H1 (cell line): ENCODE results near the gene LAMA4. TPM values are rescaled to one million over a fixed set of nuclear protein-coding genes. Genes with fewer than 3 reads are reported as not detected.

ENCODE experiments used
- CTCF ChIA-PET: fragments of 300-600 bp; sonication (Branson Sonifier 250); formaldehyde crosslinking; loops from one replicate; lab custom pipeline; 2021; ENCODE audit not compliant: partially characterized antibody; lab: Charles Lee
- POLR2A ChIA-PET: fragments of 300-600 bp; sonication (Branson Sonifier 250); formaldehyde crosslinking; loops from one replicate; lab custom pipeline; 2021; ENCODE audit warnings: inconsistent platforms; ENCODE audit not compliant: partially characterized antibody; lab: Charles Lee
- DNase-seq, 2 experiments: peaks; one replicate each; pipeline versions ENCODE4 v3.0.0 to v3.0.0-alpha.2; 2010 to 2022; ENCODE audit warnings: low spot score in 2 of 2, low read depth in 1 of 2, mixed read lengths in 1 of 2
- FAIRE-seq: peaks from 2 replicates; lab custom pipeline; 2011; peaks lifted over from hg19 to GRCh38; lab: Jason Lieb, UNC
- H2AFZ ChIP-seq: 2 replicates; pipeline ENCODE4 v1.8.1; 2012; ENCODE audit warnings: low read length, inconsistent platforms
- H2AK5ac ChIP-seq: 2 replicates; pipeline ENCODE4 v1.6.1; 2013; ENCODE audit warnings: low read depth, low read length
- H2BK120ac ChIP-seq: replicated peaks from 2 replicates; pipeline ENCODE3; 2013; ENCODE audit warnings: low read depth, low read length, inconsistent platforms
- H2BK12ac ChIP-seq: 2 replicates; pipeline ENCODE4 v1.6.1; 2013; ENCODE audit warnings: low read depth, low read length
- H2BK15ac ChIP-seq: 2 replicates; pipeline ENCODE4 v1.6.1; 2013; ENCODE audit warnings: low read length
- H2BK20ac ChIP-seq: 2 replicates; pipeline ENCODE4 v1.6.1; 2013; ENCODE audit warnings: low read length
- H2BK5ac ChIP-seq: 2 replicates; pipeline ENCODE4 v1.6.1; 2013; ENCODE audit warnings: low read depth, low read length
- H3K14ac ChIP-seq: 2 replicates; pipeline ENCODE4 v1.6.1; 2013; ENCODE audit warnings: inconsistent platforms; ENCODE audit not compliant: insufficient read length
- H3K18ac ChIP-seq: 2 replicates; pipeline ENCODE4 v1.6.1; 2013; ENCODE audit warnings: low read length; ENCODE audit errors: extremely low read depth
- H3K23ac ChIP-seq: 2 replicates; pipeline ENCODE4 v1.6.1; 2013; ENCODE audit warnings: inconsistent platforms; ENCODE audit not compliant: insufficient read length
- H3K23me2 ChIP-seq: 2 replicates; pipeline ENCODE4 v1.6.1; 2013; ENCODE audit warnings: low read depth, low read length
- H3K27ac ChIP-seq: 2 replicates; pipeline ENCODE4 v1.6.1; 2011; ENCODE audit warnings: low read depth, low read length, inconsistent platforms
- H3K27me3 ChIP-seq, 4 experiments: replicated peaks in 1 of 4; 1 replicate in 1 of 4; 2 replicates in 3 of 4; pipeline versions ENCODE4 v1.6.1 to v1.8.1; 2011 to 2013; ENCODE audit warnings: low read length in 3 of 4, mild to moderate bottlenecking in 3 of 4, inconsistent platforms in 2 of 4, mixed read lengths in 2 of 4, moderate library complexity in 1 of 4; ENCODE audit not compliant: control insufficient read depth in 3 of 4, insufficient read depth in 3 of 4; ENCODE audit errors: extremely low read depth in 1 of 4
- H3K36me3 ChIP-seq, 4 experiments: 2 replicates each; pipeline versions ENCODE4 v1.6.1 to v1.8.1; 2011 to 2013; ENCODE audit warnings: mild to moderate bottlenecking in 4 of 4, low read length in 3 of 4, moderate library complexity in 2 of 4, control low read depth in 1 of 4, inconsistent platforms in 1 of 4; ENCODE audit not compliant: insufficient read depth in 4 of 4, control insufficient read depth in 2 of 4
- H3K4ac ChIP-seq: replicated peaks from 2 replicates; pipeline ENCODE3; 2013; ENCODE audit warnings: low read length, low read depth, mixed read lengths, inconsistent platforms; ENCODE audit not compliant: insufficient read length
- H3K4me1 ChIP-seq, 4 experiments: replicated peaks in 1 of 4; 1 replicate in 1 of 4; 2 replicates in 3 of 4; pipeline versions ENCODE4 v1.6.1 to v1.8.1; 2011 to 2013; ENCODE audit warnings: low read length in 3 of 4, inconsistent platforms in 2 of 4, mixed read lengths in 1 of 4; ENCODE audit not compliant: insufficient read depth in 4 of 4, control insufficient read depth in 3 of 4
- H3K4me2 ChIP-seq, 2 experiments: 2 replicates each; pipeline versions ENCODE4 v1.6.1 to v1.8.1; 2011 to 2013; ENCODE audit warnings: low read depth in 2 of 2, low read length in 2 of 2, control low read depth in 1 of 2, inconsistent platforms in 1 of 2, mild to moderate bottlenecking in 1 of 2; ENCODE audit not compliant: insufficient read depth in 1 of 2
- H3K4me3 ChIP-seq, 4 experiments: fragments of 200-600, 300-600 bp in 1 of 4; sonication (generic), shearing (Covaris generic), sonication (Bioruptor Twin) in 1 of 4; 2 replicates each; pipeline versions ENCODE4 v1.5.1 to v1.8.1; 2011 to 2016; ENCODE audit warnings: low read length in 4 of 4, low read depth in 3 of 4, control low read depth in 2 of 4, inconsistent platforms in 2 of 4, mild to moderate bottlenecking in 2 of 4, mixed read lengths in 1 of 4, moderate library complexity in 1 of 4; ENCODE audit not compliant: insufficient read depth in 2 of 4; ENCODE audit errors: extremely low read depth in 1 of 4
- H3K56ac ChIP-seq: replicated peaks from 2 replicates; pipeline ENCODE3; 2013; ENCODE audit warnings: low read depth, mild to moderate bottlenecking, mixed read lengths, low read length, inconsistent platforms; ENCODE audit not compliant: insufficient read length
- H3K79me1 ChIP-seq: 2 replicates; pipeline ENCODE4 v1.6.1; 2013; ENCODE audit warnings: low read depth, low read length, control low read depth
- H3K79me2 ChIP-seq, 2 experiments: 2 replicates each; pipeline versions ENCODE4 v1.6.1 to v1.8.1; 2012 to 2013; ENCODE audit warnings: low read length in 2 of 2, mild to moderate bottlenecking in 2 of 2, inconsistent platforms in 1 of 2; ENCODE audit not compliant: insufficient read depth in 2 of 2, control insufficient read depth in 1 of 2
- H3K9ac ChIP-seq, 4 experiments: replicated peaks in 1 of 4; 1 replicate in 1 of 4; 2 replicates in 3 of 4; pipeline versions ENCODE4 v1.6.1 to v1.8.1; 2011 to 2013; ENCODE audit warnings: low read depth in 3 of 4, low read length in 3 of 4, control low read depth in 2 of 4, mild to moderate bottlenecking in 2 of 4, moderate library complexity in 2 of 4, inconsistent platforms in 1 of 4; ENCODE audit errors: extremely low read depth in 1 of 4
- H3K9me3 ChIP-seq, 2 experiments: 2 replicates each; pipeline versions ENCODE4 v1.6.1 to v1.8.1; 2012 to 2013; ENCODE audit warnings: mild to moderate bottlenecking in 2 of 2, moderate library complexity in 2 of 2, control low read depth in 1 of 2, inconsistent platforms in 1 of 2, low read depth in 1 of 2, low read length in 1 of 2, mixed read lengths in 1 of 2; ENCODE audit not compliant: insufficient read depth in 2 of 2
- H4K20me1 ChIP-seq, 2 experiments: replicated peaks in 1 of 2; 2 replicates each; pipeline versions ENCODE3 to v1.8.1; 2011 to 2013; ENCODE audit warnings: inconsistent platforms in 2 of 2, low read length in 2 of 2, mild to moderate bottlenecking in 1 of 2; ENCODE audit not compliant: insufficient read depth in 2 of 2, control insufficient read depth in 1 of 2
- H4K5ac ChIP-seq: 2 replicates; pipeline ENCODE4 v1.6.1; 2013; ENCODE audit warnings: low read length, low read depth, mixed read lengths, inconsistent platforms; ENCODE audit not compliant: insufficient read length
- H4K8ac ChIP-seq: 2 replicates; pipeline ENCODE4 v1.8.0; 2013; ENCODE audit warnings: mild to moderate bottlenecking, moderate library complexity, low read length, inconsistent platforms; ENCODE audit not compliant: insufficient read depth; ENCODE audit errors: extremely low read depth
- H4K91ac ChIP-seq: replicated peaks from 2 replicates; pipeline ENCODE3; 2013; ENCODE audit warnings: low read length, mixed read lengths, inconsistent platforms; ENCODE audit not compliant: insufficient read length
- BCL11A ChIP-seq, 2 experiments: IDR thresholded peaks; one replicate each; pipeline ENCODE4 v1.6.1; 2011; ENCODE audit warnings: low read depth in 2 of 2, low read length in 2 of 2, mild to moderate bottlenecking in 2 of 2
- CBX8 ChIP-seq: fragments of 300-800, 300-1000 bp; sonication (generic); IDR thresholded peaks from 2 replicates; pipeline ENCODE4 v1.7.1; 2016; ENCODE audit warnings: low read depth, low read length, borderline replicate concordance
- CHD1 ChIP-seq: IDR thresholded peaks from 2 replicates; pipeline ENCODE4 v1.6.1; 2012; ENCODE audit warnings: low read depth, low read length, improper control_type of control experiment
- GTF2F1 ChIP-seq: IDR thresholded peaks from 2 replicates; pipeline ENCODE4 v1.6.1; 2012; ENCODE audit warnings: low read depth, low read length, improper control_type of control experiment, borderline replicate concordance
- HDAC6 ChIP-seq: IDR thresholded peaks from one replicate; pipeline ENCODE4 v1.7.1; 2012; ENCODE audit warnings: low read depth, mild to moderate bottlenecking, inconsistent platforms, low read length, moderate library complexity
- NANOG ChIP-seq: IDR thresholded peaks from 2 replicates; pipeline ENCODE4 v1.6.1; 2011; ENCODE audit warnings: low read length, low read depth, mild to moderate bottlenecking, inconsistent platforms; ENCODE audit not compliant: insufficient read depth, poor library complexity, severe bottlenecking
- POLR2A ChIP-seq, 2 experiments: IDR thresholded peaks; 1 replicate in 1 of 2; 2 replicates in 1 of 2; pipeline ENCODE4 v1.6.1; 2011; ENCODE audit warnings: low read depth in 2 of 2, low read length in 2 of 2, mild to moderate bottlenecking in 2 of 2; ENCODE audit errors: control extremely low read depth in 1 of 2
- RBBP5 ChIP-seq: IDR thresholded peaks from 2 replicates; pipeline ENCODE4 v1.7.1; 2012; ENCODE audit warnings: low read depth, mild to moderate bottlenecking, inconsistent platforms, low read length, moderate library complexity, borderline replicate concordance
- SRF ChIP-seq: IDR thresholded peaks from 2 replicates; pipeline ENCODE4 v1.6.1; 2011; ENCODE audit warnings: mild to moderate bottlenecking, low read depth, low read length, moderate library complexity
- TAF1 ChIP-seq: IDR thresholded peaks from 2 replicates; pipeline ENCODE4 v1.6.1; 2011; ENCODE audit warnings: mild to moderate bottlenecking, low read depth, low read length
- TAF7 ChIP-seq: optimal IDR thresholded peaks from 2 replicates; pipeline ENCODE3; 2011; ENCODE audit warnings: low read depth, mild to moderate bottlenecking, inconsistent platforms, low read length, moderate library complexity, borderline replicate concordance
- WGBS, 2 experiments: shearing (Covaris generic) in 1 of 2; methylation state at CpG; one replicate each; pipeline versions ENCODE4 v1.1.6 to v1.1.7; 2013 to 2015; ENCODE audit warnings: low lambda C conversion rate in 2 of 2, mixed read lengths in 2 of 2, inconsistent platforms in 1 of 2, low coverage in 1 of 2, missing lambda C conversion rate in 1 of 2; ENCODE audit not compliant: insufficient replicate concordance in 2 of 2, insufficient coverage in 1 of 2, insufficient read length in 1 of 2; ENCODE audit errors: extremely low coverage in 1 of 2, missing lambda C conversion rate in 1 of 2; 5-methylcytosine and 5-hydroxymethylcytosine counted together
- polyA plus RNA-seq, 7 experiments: library from polyadenylated mRNA; depleted of rRNA in 3 of 7; stranded (reverse) in 5 of 7; unstranded in 2 of 7; fragments of >200 nt in 5 of 7; fragments of 200-250 nt in 2 of 7; gene quantifications; 1 replicate in 5 of 7; 2 replicates in 1 of 7; 4 replicates in 1 of 7; pipeline versions ENCODE4 v1.2.1 to v1.2.3, GENCODE V29; 2011 to 2013; ENCODE audit warnings: missing spikeins in 2 of 7, mixed read lengths in 2 of 7
- total RNA-seq: library from RNA; stranded (reverse); fragmentation: NEBNext Ultra II Directional; extraction: Animal tissue kit (Norgen Biotek cat#: 25700); gene quantifications from 2 replicates; pipeline ENCODE4 v1.2.1, GENCODE V29; 2021
- TF ChIP-seq, protein P1 (sequence below): IDR thresholded peaks from 2 replicates; pipeline ENCODE4 v1.6.1; 2012; ENCODE audit warnings: inconsistent platforms
- TF ChIP-seq, protein P2 (sequence below): IDR thresholded peaks from 2 replicates; pipeline ENCODE4 v1.6.1; 2012; ENCODE audit warnings: low read length, inconsistent platforms

Gene LAMA4
- total and polyA plus RNA-seq, 2 of the 8 experiments (the other 6 are each of a cell fraction or from before 2014, with no cell fraction given) = 0.95 to 1.5 TPM

DNA sequence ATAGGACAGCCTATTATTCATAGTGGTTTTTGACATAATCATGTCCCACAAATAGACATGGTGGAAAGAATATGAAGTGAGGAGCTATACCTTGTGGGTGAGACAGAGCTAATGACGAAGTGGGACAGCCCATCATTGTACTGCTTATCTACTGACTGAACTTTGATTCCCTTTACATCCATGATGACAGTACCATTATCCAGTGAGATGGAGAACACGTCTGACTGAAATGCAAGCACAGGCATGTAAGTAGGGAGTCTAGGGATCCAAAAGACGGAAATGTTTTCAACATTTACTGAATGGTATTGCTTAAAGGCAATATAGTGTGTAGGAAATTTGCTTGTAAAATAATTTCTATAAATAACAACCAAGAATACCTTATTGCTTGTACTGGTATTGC, 123.5 kb downstream of the LAMA4 start:
- H4K91ac ChIP-seq = no peak overlapping the region
- no peak overlapping the region for H2BK12ac ChIP-seq
- H2BK20ac ChIP-seq = no peak overlapping the region
- H3K9ac ChIP-seq = no peak overlapping the region
- no peaks in the 10 kb centered on the region for H3K27me3 ChIP-seq
- H4K8ac ChIP-seq = no peak overlapping the region
- POLR2A ChIA-PET = no interaction called here
- no peak overlapping the region for H3K56ac ChIP-seq
- H3K18ac ChIP-seq = no peak overlapping the region
- H2AK5ac ChIP-seq = no peak overlapping the region
- no peaks in the 10 kb centered on the region for H3K79me1 ChIP-seq
- H3K23me2 ChIP-seq = no peaks in the 10 kb centered on the region
- no peak overlapping the region for H2AFZ ChIP-seq
- H4K5ac ChIP-seq = no peak overlapping the region
- no peaks in the 10 kb centered on the region for H3K9me3 ChIP-seq
- H2BK15ac ChIP-seq = no peak overlapping the region
- FAIRE-seq (no peak), DNase-seq (no peak)
- no peak overlapping the region for H3K4me2 ChIP-seq
- no peak overlapping the region for H3K4me3 ChIP-seq
- no peak overlapping the region for H2BK5ac ChIP-seq
- no peak overlapping the region for H3K23ac ChIP-seq
- H3K4me1 ChIP-seq = no peaks in the 10 kb centered on the region
- 81% methylated on average over 3 of the region's 3 CpGs; no CpG with 5 or more reads in 1 of the 2 experiments for WGBS, 2 experiments
- no peak overlapping the region for H3K14ac ChIP-seq
- H3K36me3 ChIP-seq = no peaks in the 10 kb centered on the region
- no peak overlapping the region for H2BK120ac ChIP-seq
- H3K4ac ChIP-seq = no peak overlapping the region
- H4K20me1 ChIP-seq = no peaks in the 10 kb centered on the region
- CTCF ChIA-PET = interaction anchor here (0.6 kb wide), 1 partner anchor 217 kb away, joined by 3 read pairs; no protein-coding TSS in a partner anchor
- H3K27ac ChIP-seq = no peak overlapping the region
- no peaks in the 10 kb centered on the region for H3K79me2 ChIP-seq
- TF ChIP-seq CBX8 (no peak), SRF (no peak), HDAC6 (no peak), TAF7 (no peak), TAF1 (no peak), GTF2F1 (no peak), POLR2A (IDR thresholded peaks at IDR 0.05; ENCODE audit: control extremely low read depth in 1 of 2, low read depth in 2 of 2, low read length in 2 of 2) (no peak), NANOG (no peak), CHD1 (no peak), BCL11A (IDR thresholded peaks at IDR 0.05; ENCODE audit: low read depth in 2 of 2, low read length in 2 of 2) (no peak), RBBP5 (no peak)
- TF ChIP-seq, protein P1, sequence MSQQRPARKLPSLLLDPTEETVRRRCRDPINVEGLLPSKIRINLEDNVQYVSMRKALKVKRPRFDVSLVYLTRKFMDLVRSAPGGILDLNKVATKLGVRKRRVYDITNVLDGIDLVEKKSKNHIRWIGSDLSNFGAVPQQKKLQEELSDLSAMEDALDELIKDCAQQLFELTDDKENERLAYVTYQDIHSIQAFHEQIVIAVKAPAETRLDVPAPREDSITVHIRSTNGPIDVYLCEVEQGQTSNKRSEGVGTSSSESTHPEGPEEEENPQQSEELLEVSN = no peak
- TF ChIP-seq, protein P2, sequence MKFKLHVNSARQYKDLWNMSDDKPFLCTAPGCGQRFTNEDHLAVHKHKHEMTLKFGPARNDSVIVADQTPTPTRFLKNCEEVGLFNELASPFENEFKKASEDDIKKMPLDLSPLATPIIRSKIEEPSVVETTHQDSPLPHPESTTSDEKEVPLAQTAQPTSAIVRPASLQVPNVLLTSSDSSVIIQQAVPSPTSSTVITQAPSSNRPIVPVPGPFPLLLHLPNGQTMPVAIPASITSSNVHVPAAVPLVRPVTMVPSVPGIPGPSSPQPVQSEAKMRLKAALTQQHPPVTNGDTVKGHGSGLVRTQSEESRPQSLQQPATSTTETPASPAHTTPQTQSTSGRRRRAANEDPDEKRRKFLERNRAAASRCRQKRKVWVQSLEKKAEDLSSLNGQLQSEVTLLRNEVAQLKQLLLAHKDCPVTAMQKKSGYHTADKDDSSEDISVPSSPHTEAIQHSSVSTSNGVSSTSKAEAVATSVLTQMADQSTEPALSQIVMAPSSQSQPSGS = no peak
